Measurements from ENCODE around the gene EFNB2.
A peak's percentile ranks its signal among the peaks of the same experiment; 100 is the strongest.

EFNB2 gene, protein sequence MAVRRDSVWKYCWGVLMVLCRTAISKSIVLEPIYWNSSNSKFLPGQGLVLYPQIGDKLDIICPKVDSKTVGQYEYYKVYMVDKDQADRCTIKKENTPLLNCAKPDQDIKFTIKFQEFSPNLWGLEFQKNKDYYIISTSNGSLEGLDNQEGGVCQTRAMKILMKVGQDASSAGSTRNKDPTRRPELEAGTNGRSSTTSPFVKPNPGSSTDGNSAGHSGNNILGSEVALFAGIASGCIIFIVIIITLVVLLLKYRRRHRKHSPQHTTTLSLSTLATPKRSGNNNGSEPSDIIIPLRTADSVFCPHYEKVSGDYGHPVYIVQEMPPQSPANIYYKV

DNA sequence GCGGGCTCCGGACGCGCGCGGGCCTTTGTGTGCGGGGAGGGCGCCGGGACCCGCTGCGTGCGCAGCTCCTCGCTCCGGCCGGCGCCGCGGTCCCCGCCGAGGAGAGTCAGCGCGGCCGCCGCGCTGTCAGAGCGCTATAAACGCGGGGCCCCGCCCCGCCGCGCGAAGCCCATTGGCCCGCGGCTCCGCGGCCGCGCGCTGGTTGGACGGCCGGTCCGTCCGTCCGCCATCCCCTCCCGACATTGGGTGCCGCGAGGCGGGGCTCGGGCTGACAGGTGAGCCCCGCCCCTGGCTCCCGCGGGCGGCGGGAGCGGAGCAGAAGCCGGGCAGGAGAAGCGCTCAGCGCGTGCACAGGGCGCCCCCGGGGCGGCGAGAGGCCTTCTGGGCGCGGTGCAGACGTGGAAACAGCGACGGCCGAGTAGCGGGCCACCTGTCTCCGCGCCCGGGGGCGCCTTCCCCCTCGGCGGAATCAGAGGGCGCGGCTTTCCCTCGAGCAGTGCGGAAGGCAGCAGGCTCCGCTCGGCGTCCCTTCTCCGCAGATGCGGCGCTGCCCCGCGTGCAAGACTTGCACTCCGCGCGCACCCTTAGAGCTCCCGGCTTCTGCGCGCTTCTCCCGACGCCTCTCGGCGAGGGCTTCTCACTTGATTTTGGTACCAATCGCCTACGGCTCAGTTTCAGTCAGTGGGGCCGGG lies at the start of gene EFNB2:
EFNB2 (minus strand) TSS at position 111 of the 692 bp plus-strand sequence. CDS start 698 bp downstream, outside the sequence.
- peak; percentile 95 for ATAC-seq
- Mint-ChIP-seq H3K9me3 (no peaks in the 10 kb centered on the region), H3K27ac (peak within 1 kb of the TSS; percentile 56), H3K36me3 (ENCODE audit: low read depth) (peaks cover under 1% of the 10 kb centered on the region), H3K27me3 (peaks cover 31% of the 10 kb centered on the region), H3K4me3 (peak within 1 kb of the TSS; percentile 83), H3K4me1 (peaks cover 22% of the 10 kb centered on the region)
- peak; percentile 86 for DNase-seq

DNA sequence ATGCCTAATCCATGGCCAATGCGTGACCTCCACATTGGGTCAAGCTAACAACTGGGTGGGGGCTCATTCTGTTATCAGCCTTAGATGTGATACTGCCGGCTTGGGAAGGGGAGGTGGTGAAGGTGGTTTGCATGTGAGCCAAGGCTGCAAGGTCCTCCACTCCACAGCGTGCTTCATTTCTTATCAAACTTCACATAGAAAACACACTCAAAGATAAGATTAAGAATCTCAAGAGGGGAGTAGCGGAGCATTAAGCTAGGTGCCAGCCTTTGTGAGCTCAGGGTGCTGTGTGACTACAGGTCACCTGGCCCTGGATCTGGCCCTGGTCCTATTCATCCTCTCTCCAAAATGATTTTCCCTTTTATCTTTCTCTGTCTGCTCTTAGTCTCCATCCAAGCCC lies 45.8 kb upstream of the EFNB2 start:
- no peaks in the 10 kb centered on the region for H3K27me3 Mint-ChIP-seq
- DNase-seq = no peak
- no peaks in the 10 kb centered on the region for H3K4me1 Mint-ChIP-seq
- peaks cover 13% of the 10 kb centered on the region for H3K9me3 Mint-ChIP-seq
- no peak overlapping the region for H3K4me3 Mint-ChIP-seq
- H3K27ac Mint-ChIP-seq = no peak overlapping the region
- H3K36me3 Mint-ChIP-seq (ENCODE audit: low read depth) = no peaks in the 10 kb centered on the region
- ATAC-seq = no peak

DNA sequence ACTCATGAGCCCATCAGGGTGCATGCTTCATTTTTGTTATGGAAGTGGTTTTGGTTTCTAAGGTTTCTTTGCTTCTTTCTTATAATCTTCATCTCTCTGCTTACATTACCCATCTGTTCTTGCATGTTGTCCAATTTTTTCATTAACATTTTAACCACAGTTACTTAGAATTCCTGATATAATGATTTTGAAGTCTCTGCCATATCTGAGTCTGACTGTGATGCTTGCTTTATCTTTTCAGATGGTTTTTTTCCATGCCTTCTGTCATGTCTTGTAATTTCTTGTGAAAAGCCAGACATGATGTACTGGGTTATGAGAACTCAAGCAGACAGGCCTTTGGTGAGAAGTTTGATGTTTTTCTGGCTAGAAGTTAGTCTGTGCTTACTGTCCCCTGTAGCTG lies 40.4 kb upstream of the EFNB2 start:
- Mint-ChIP-seq H3K4me3 (no peak overlapping the region), H3K27ac (no peak overlapping the region)

DNA sequence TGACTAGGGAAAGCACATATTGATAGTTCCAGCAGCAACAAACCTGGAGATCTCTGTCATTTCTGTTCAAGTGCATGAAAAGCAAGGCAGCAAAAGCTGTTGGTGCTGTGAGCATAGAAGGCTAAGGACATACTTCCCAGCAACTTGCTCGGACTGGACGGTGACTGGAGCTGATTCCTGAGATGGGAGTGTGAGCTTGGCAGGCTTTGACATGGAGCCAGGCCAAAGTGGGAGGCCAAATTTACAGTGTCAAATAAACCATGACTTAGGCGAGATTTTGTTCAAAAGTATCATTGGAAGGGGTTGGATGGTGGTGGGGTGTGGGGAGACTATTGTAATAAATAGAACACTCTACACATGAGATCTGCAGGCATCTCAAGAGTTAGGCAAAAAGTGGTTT lies 38.4 kb upstream of the EFNB2 start:
- Mint-ChIP-seq H3K27me3 (no peaks in the 10 kb centered on the region), H3K9me3 (no peaks in the 10 kb centered on the region), H3K27ac (no peak overlapping the region), H3K36me3 (ENCODE audit: low read depth) (peaks cover 7% of the 10 kb centered on the region), H3K4me3 (no peak overlapping the region), H3K4me1 (peaks cover 17% of the 10 kb centered on the region)
- ATAC-seq (no peak), DNase-seq (no peak)

More for the DNA sequence above, 40.4 kb upstream of the EFNB2 start:
- no peaks in the 10 kb centered on the region for H3K9me3 Mint-ChIP-seq
- H3K4me1 Mint-ChIP-seq = no peaks in the 10 kb centered on the region
- H3K27me3 Mint-ChIP-seq = no peaks in the 10 kb centered on the region
- ATAC-seq (no peak), DNase-seq (no peak)
- H3K36me3 Mint-ChIP-seq (ENCODE audit: low read depth) = peaks cover 7% of the 10 kb centered on the region

DNA sequence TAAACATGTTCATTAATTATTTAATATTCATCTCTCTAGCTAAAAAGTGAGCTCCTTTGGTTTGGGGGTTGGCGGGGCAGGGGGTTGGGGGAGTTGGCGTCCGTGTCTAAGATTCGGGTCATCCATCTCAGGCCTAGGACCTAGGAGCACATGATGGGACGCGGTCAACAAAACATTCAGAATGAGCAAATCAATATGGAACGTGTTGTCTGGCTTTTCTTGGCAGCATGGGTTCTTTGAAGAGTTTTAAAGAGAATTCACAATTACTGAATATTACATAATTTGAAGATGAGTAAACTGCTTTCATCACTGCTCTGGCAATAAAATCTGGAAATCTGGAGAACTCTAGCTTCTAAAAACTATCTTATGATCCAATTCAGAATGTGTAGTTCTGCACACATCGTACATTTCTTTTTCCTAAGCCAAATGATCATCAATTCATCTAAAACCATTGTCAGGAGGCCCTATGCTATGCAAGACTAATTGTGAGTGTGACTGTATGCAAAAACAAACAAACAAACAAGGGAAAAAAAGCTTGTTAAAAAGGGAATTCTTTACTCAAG lies 37.9 kb upstream of the EFNB2 start:
- Mint-ChIP-seq H3K4me3 (no peak overlapping the region), H3K9me3 (no peaks in the 10 kb centered on the region)
- no peak for ATAC-seq

DNA sequence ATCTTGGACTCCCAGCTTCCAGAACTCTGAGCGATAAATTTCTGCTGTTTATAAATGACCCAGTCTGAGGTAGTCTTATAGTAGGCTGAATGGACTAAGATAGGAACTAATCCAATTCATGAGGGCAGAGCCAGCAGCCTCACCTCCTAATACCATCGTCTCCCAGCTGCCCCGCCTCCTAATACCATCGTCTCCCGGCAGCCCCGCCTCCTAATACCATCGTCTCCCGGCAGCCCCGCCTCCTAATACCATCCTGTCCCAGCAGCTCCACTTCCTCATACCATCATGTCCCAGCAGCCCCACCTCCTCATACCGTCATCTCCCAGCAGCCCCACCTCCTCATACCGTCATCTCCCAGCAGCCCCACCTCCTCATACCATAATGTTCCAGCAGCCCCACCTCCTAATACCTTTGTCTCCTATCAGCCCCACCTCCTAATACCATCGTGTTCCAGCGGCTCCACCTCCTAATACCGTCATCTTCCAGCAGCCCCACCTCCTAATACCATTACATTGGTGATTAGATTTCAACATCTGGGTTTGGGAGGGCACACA lies 34.9 kb upstream of the EFNB2 start:
- Mint-ChIP-seq H3K9me3 (no peaks in the 10 kb centered on the region), H3K27ac (no peak overlapping the region), H3K36me3 (ENCODE audit: low read depth) (peaks cover 21% of the 10 kb centered on the region)

More for the DNA sequence above, 37.9 kb upstream of the EFNB2 start:
- H3K27me3 Mint-ChIP-seq = no peaks in the 10 kb centered on the region
- DNase-seq = no peak
- no peak overlapping the region for H3K27ac Mint-ChIP-seq
- peaks cover 21% of the 10 kb centered on the region for H3K4me1 Mint-ChIP-seq
- H3K36me3 Mint-ChIP-seq (ENCODE audit: low read depth) = peaks cover 7% of the 10 kb centered on the region

DNA sequence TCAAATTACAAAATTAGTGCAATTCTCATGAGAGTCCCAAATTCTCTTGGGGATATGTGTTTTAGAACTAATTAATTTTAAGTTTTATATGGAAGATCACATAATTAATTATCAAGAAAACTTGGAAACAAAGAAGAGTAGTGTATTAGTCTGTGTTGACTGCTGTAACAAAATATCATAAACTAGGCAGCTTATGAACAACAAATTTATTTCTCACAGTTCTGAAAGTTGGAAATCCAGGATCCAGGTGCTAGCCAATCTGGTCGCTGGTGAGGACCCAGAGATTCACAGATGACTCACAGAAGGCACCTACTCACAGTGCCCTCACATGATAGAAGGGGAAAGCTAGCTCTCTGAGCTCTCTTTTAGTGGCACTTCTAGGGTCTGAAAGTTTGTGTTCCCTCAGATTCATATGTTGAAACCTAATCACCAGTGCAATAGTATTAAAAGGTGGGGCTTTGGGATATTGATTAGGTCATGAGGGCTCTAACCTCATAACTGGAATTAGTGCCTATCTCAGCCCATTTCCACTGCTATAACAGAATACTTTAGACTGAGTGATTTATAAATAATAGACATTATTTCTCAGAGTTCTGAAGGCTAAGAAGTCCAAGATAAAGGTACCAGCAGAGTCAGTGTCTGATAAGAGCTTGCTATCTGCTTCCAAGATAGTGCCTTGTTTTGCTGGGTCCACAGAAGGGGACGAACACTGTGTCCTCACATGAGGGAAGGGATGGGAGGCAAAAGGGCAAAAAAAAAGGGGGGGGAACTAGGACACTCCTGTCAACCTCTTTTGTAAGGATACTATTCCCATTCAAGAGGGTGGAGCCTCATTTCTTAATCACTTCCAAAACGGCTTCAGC lies 34.0 kb upstream of the EFNB2 start:
- peaks cover 28% of the 10 kb centered on the region for H3K36me3 Mint-ChIP-seq (ENCODE audit: low read depth)
- peaks cover 46% of the 10 kb centered on the region for H3K4me1 Mint-ChIP-seq
- H3K4me3 Mint-ChIP-seq = no peak overlapping the region
- DNase-seq = no peak
- H3K27me3 Mint-ChIP-seq = no peaks in the 10 kb centered on the region
- no peak for ATAC-seq
- H3K9me3 Mint-ChIP-seq = no peaks in the 10 kb centered on the region
- H3K27ac Mint-ChIP-seq = no peak overlapping the region

More for the DNA sequence above, 34.9 kb upstream of the EFNB2 start:
- peak; percentile 45 for DNase-seq
- peaks cover 37% of the 10 kb centered on the region for H3K4me1 Mint-ChIP-seq
- no peak overlapping the region for H3K4me3 Mint-ChIP-seq
- H3K27me3 Mint-ChIP-seq = no peaks in the 10 kb centered on the region
- ATAC-seq = peak; percentile 17

DNA sequence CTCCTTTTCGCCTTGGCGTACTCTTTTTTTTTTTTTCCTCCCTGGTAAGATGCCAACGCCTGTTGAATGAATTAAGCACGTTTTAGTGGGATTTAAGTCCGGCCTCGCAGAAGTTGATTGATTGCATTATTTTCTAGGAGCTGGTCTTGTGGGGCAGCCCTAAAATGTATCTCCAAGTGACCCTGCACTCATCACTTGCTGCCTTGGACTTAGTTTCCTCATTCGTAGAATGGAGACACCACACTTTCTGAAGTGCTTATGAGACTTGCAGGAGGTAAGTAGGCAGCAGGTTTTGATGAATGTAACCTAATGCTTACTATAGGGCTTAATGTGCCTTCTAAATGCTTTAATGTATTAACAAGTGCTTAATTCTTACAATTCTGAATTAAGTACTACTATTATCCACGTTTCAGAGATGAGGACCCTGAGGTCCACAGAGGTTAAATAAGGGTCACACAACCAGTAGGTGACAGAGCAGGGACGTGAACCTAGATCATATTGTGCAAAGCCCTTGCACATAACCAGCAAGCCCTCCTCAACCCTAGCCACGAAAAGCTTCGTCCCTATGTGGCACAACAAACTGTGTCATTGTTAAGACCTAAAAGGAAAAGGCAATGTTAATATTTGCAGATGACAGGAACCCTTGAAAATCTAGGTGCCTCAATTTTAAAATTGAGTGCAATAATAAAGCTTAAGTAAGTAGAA lies 33.0 kb upstream of the EFNB2 start:
- DNase-seq = no peak
- peaks cover 56% of the 10 kb centered on the region for H3K4me1 Mint-ChIP-seq
- peak overlapping the region; percentile 97 for H3K4me3 Mint-ChIP-seq
- H3K27me3 Mint-ChIP-seq = no peaks in the 10 kb centered on the region
- H3K27ac Mint-ChIP-seq = peak overlapping the region; percentile 91
- H3K9me3 Mint-ChIP-seq = no peaks in the 10 kb centered on the region
- peaks cover 25% of the 10 kb centered on the region for H3K36me3 Mint-ChIP-seq (ENCODE audit: low read depth)
- ATAC-seq = peak; percentile 17

DNA sequence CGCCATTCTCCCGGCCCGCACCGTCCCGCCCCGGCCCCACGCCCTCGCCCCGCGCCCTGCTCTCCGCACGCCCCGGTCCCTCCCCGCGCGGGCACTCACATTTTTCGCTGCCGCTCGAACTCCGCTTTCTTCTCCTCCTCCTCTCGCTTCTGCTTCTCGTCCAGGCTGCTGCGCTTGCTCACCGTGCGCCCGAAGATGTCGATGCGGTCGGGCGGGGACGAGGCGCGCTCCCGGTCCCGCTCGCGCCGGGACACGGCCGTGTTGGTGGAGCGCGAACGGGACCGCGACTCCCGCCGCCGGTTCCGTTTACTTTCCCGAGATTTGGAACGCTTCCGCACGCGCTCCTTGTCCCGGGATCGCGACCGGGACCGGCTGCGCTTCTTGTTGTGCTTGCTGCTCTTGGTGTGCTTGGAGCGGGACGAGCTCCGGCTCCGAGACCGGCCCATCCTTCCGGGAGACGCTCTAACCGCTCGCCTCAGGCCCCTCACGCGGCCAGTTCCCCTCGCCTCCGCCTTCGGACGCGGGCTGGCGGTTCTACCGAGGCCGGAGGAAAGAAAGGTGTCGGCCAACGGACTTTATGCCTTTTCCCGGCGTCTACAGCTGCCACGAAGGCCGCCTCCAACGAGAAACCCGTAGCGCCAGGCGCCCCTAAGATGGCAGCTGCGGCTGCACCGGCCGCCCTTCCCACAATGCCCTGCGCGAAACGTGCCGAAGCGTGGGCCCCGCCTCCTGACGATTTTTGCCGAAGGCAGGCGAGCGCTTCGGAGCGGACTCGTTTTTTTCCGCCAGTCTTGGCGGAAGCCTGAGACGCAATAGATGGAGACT lies 32.2 kb upstream of the EFNB2 start, which contains the start of gene ARGLU1:
ARGLU1 (minus strand) TSS at position 664 of the 825 bp plus-strand sequence; CDS start at position 446, 218 bp downstream.
- DNase-seq (peak; percentile 95), ATAC-seq (peak; percentile 68)
- Mint-ChIP-seq H3K36me3 (ENCODE audit: low read depth) (peaks cover 25% of the 10 kb centered on the region), H3K27me3 (no peaks in the 10 kb centered on the region), H3K27ac (peak within 1 kb of the TSS; percentile 91), H3K9me3 (no peaks in the 10 kb centered on the region), H3K4me3 (peak within 1 kb of the TSS; percentile 97), H3K4me1 (peaks cover 62% of the 10 kb centered on the region)

DNA sequence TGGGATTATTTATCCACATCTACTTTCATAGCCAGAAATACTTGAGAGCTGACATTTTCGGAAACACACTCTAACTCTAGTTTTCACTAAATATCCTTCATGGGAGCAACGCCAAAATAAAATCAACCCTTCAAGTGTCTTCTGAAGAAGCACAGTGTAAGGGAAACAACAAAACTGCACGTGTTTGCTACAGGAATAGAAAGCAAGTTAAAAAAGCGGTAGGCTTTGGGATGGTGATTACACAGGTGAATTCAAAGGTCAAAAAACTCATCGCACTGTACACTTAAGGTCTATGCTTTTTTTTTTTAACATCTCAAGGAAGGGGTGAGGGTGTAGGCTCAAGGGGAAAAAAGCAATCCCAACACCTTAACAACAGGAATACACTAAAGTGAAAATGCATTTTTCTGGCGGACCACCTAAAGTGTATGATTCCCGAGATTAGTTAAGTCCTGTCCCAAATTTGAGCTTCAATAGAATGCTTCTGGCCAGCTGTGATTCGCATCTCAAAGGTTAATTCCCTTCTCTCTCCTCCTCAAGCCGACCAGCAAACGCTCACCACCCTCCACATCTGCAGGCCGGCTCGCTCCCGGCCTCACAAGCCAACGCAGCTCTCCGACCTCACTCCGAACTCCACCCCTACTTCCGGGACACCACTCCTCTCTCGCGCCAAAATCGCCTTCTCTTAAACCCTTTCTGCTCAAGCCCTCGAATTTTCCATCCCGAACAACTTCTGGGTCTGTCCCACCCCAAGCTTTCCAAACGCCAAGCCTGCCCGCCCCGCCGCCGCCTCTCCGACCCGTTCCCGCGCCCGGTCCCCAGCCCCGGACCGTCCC lies 31.4 kb upstream of the EFNB2 start:
- Mint-ChIP-seq H3K36me3 (ENCODE audit: low read depth) (peaks cover 25% of the 10 kb centered on the region), H3K9me3 (no peaks in the 10 kb centered on the region), H3K4me1 (peaks cover 70% of the 10 kb centered on the region), H3K27ac (peak overlapping the region; percentile 91), H3K4me3 (peak overlapping the region; percentile 97), H3K27me3 (no peaks in the 10 kb centered on the region)
- ATAC-seq = peak; percentile 47
- peak; percentile 53 for DNase-seq

DNA sequence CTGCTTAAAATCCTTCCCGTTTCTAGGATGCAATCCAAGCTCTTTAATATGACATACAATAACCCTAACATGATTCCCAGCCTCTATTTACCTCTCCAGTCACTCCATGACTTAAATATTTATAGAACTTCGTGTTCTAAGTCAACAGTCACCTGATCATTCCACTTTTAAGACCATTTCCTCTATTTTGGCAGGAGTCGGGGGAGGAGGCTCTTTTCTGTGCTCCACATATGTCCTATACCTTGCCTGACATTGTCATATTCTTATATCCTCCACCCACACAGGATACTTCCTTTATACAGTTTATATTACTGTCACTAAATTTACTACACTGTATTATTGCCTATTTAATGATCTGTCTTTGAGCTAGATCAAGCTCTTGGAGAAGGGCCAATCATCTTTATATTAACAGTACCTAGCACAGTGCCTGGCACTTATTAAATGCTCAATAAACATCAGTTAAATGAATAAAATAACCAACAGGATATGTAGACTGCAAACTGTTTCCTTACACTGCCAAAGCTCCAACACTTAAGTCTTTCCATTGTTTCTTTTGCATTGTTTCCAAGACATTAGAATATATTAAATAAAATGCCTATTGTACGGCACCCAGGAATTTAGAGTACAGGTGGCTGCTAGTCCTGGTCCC lies 29.8 kb upstream of the EFNB2 start:
- Mint-ChIP-seq H3K9me3 (no peaks in the 10 kb centered on the region), H3K27ac (peak overlapping the region; percentile 69), H3K27me3 (no peaks in the 10 kb centered on the region), H3K4me1 (peaks cover 79% of the 10 kb centered on the region), H3K36me3 (ENCODE audit: low read depth) (peaks cover 30% of the 10 kb centered on the region), H3K4me3 (peak overlapping the region; percentile 97)
- DNase-seq = no peak
- no peak for ATAC-seq

DNA sequence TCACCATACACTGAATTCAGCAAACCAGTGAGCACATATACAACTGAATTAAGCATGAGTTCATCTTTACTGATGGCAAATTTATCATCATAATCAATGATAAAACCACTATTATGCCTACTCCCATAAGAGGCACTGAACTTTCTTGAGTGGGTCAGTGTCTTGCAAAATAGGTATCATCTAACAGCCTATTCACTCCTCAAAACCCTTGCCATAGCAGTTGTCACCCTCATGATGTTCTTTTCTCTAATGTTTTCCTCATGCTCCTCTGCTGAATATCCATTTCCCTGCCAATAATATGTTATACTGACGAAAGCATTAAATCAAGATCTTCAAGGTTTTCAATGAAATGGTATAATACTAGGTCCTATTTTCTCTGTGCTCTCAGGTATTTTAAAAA lies 26.8 kb upstream of the EFNB2 start:
- H3K4me3 Mint-ChIP-seq = peak overlapping the region; percentile 49
- H3K36me3 Mint-ChIP-seq (ENCODE audit: low read depth) = peaks cover 48% of the 10 kb centered on the region
- H3K9me3 Mint-ChIP-seq = no peaks in the 10 kb centered on the region

More for the DNA sequence above, 26.8 kb upstream of the EFNB2 start:
- Mint-ChIP-seq H3K27ac (peak overlapping the region; percentile 83), H3K4me1 (peaks cover 79% of the 10 kb centered on the region), H3K27me3 (no peaks in the 10 kb centered on the region)
- DNase-seq (no peak), ATAC-seq (no peak)

Measured in activated naive CD8-positive, alpha-beta T cell treated with anti-CD3 and anti-CD28 coated beads, Interleukin-2, amount 50 U/mL, for 24 hours (primary cell).